Loucy (cell line): ENCODE measurements around the gene MT1B.

ENCODE experiments used
- H2AFZ ChIP-seq: fragments of 200-600 bp; sonication (generic); 2 replicates; pipeline ENCODE4 v1.6.0; 2016; ENCODE audit warnings: antibody characterized with exemption, mild to moderate bottlenecking, low read length, moderate library complexity
- H3F3A ChIP-seq: fragments of 200-600 bp; 2 replicates; pipeline ENCODE4 v1.6.0; 2016; ENCODE audit warnings: antibody characterized with exemption, low read depth, mild to moderate bottlenecking
- H3K27me3 ChIP-seq: fragments of 200-600 bp; sonication (generic); 2 replicates; pipeline ENCODE4 v1.6.1; 2014; ENCODE audit warnings: low read length, mild to moderate bottlenecking; ENCODE audit not compliant: insufficient read depth, poor library complexity, severe bottlenecking
- H3K36me3 ChIP-seq: fragments of 200-600 bp; sonication (generic); 2 replicates; pipeline ENCODE4 v1.6.1; 2016; ENCODE audit warnings: low read length; ENCODE audit not compliant: insufficient read depth
- H3K4me1 ChIP-seq: fragments of 200-600 bp; sonication (generic); 2 replicates; pipeline ENCODE4 v1.5.1; 2014; ENCODE audit warnings: low read length, mild to moderate bottlenecking; ENCODE audit not compliant: insufficient read depth, poor library complexity, severe bottlenecking
- H3K4me2 ChIP-seq: fragments of 200-600 bp; sonication (generic); 2 replicates; pipeline ENCODE4 v1.6.0; 2014; ENCODE audit warnings: antibody characterized with exemption, low read length, low read depth, mild to moderate bottlenecking; ENCODE audit not compliant: poor library complexity, severe bottlenecking
- H3K4me3 ChIP-seq: fragments of 200-600 bp; sonication (generic); 2 replicates; pipeline ENCODE4 v1.5.1; 2014; ENCODE audit warnings: low read length, mild to moderate bottlenecking, mixed read lengths; ENCODE audit not compliant: poor library complexity, severe bottlenecking
- H3K79me2 ChIP-seq: fragments of 200-600 bp; sonication (generic); 2 replicates; pipeline ENCODE4 v1.6.1; 2014; ENCODE audit warnings: low read length; ENCODE audit not compliant: insufficient read depth
- H3K9ac ChIP-seq: fragments of 200-600 bp; sonication (generic); 2 replicates; pipeline ENCODE4 v1.6.0; 2014; ENCODE audit warnings: mild to moderate bottlenecking, low read depth, low read length, moderate library complexity; ENCODE audit not compliant: poor library complexity, severe bottlenecking
- H3K9me2 ChIP-seq: fragments of 200-600 bp; sonication (generic); replicated peaks from 2 replicates; pipeline ENCODE4 v1.6.1; 2016; ENCODE audit warnings: low read depth, low read length, mixed read lengths
- H3K9me3 ChIP-seq: fragments of 200-600 bp; sonication (generic); 2 replicates; pipeline ENCODE4 v1.6.1; 2014; ENCODE audit warnings: mild to moderate bottlenecking, antibody characterized with exemption, low read length, low read depth; ENCODE audit not compliant: insufficient read depth
- H4K20me1 ChIP-seq: fragments of 200-600 bp; sonication (generic); 2 replicates; pipeline ENCODE4 v1.6.0; 2014; ENCODE audit warnings: antibody characterized with exemption, low read length, mild to moderate bottlenecking; ENCODE audit not compliant: insufficient read depth, poor library complexity, severe bottlenecking
- EZH2phosphoT487 ChIP-seq: fragments of 200-600 bp; IDR thresholded peaks from 2 replicates; pipeline ENCODE4 v1.6.1; 2018; ENCODE audit warnings: antibody characterized with exemption, mild to moderate bottlenecking, moderate library complexity, borderline replicate concordance
- TF ChIP-seq, protein P1 (sequence below): fragments of 200-600 bp; sonication (generic); conservative IDR thresholded peaks from 2 replicates; pipeline ENCODE4 v1.5.1; 2014; ENCODE audit warnings: mild to moderate bottlenecking, antibody characterized with exemption, low read length

MT1B gene

DNA sequence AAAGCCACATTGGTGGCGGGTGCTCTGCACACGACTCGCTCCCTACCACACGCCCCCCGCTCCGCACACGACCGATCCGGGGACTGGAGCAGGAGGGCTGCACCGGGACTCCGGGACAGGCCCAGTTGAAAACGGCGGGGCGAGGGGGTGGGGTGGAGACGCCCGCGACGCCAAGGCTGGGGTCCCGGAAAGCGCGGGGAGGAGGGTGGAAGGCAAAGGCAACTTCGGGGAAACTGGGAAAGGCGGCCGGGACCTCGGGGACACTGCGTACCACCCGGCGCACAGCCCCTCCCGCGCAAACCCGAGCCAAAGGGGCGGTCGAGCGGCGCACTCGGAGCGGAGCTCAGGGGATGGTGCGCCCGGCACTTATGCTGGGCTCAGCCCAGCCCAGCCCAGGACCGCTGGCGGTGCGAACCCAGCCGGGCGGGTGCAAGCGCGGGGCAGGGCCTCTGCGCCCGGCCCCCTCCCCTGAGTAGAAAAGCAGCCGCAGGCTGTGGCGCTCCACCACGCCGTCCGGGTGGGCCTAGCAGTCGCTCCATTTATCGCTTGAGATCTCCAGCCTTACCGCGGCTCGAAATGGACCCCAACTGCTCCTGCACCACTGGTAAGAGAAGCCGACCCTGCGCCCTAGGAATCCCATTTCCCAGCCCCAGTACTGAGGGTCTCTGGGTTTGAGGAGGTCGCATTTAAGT lies 19.4 kb upstream of the MT1B start, which contains the start of gene MT1M:
TSS of gene MT1M (plus strand) at position 504 of the 692 bp plus-strand sequence. CDS start at position 577, 73 bp downstream.
- no peaks in the 10 kb centered on the region for H3K79me2 ChIP-seq
- H2AFZ ChIP-seq, result no peak within 1 kb of the TSS

DNA sequence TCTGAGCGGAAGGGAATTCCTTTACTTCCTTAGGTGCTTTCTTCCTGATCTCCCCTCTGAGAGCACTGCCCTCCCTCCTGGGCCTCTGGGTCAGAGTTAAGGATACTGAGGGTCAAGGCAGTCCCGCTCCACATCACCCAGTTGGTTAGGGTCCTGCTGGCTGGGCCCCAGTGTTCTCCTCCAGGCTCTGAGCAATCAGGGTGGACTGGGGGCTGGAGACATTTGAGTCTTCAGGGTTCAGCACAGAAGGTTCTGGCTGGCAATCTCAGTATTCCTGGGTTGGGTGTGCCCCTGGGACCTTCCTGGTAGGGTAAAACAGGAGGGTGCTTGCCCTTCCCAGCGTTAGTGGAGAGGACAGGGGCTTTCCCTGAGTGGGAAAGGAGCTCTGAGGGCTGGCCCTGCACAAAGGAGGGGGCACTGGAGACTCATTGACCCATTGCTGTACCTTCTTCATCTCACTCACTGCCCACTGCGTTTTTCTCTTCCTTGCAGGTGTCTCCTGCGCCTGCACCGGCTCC lies 18.8 kb upstream of the MT1B start:
- Histone ChIP-seq H3K4me2 (no peak overlapping the region), H3F3A (no peaks in the 10 kb centered on the region), H3K27me3 (no peaks in the 10 kb centered on the region), H3K9me3 (no peaks in the 10 kb centered on the region), H3K9ac (no peak overlapping the region), H3K4me1 (no peaks in the 10 kb centered on the region), H3K36me3 (no peaks in the 10 kb centered on the region), H3K79me2 (no peaks in the 10 kb centered on the region), H3K4me3 (no peak overlapping the region), H4K20me1 (no peaks in the 10 kb centered on the region), H3K9me2 (no peaks in the 10 kb centered on the region), H2AFZ (no peak overlapping the region)
- TF ChIP-seq, protein P1, sequence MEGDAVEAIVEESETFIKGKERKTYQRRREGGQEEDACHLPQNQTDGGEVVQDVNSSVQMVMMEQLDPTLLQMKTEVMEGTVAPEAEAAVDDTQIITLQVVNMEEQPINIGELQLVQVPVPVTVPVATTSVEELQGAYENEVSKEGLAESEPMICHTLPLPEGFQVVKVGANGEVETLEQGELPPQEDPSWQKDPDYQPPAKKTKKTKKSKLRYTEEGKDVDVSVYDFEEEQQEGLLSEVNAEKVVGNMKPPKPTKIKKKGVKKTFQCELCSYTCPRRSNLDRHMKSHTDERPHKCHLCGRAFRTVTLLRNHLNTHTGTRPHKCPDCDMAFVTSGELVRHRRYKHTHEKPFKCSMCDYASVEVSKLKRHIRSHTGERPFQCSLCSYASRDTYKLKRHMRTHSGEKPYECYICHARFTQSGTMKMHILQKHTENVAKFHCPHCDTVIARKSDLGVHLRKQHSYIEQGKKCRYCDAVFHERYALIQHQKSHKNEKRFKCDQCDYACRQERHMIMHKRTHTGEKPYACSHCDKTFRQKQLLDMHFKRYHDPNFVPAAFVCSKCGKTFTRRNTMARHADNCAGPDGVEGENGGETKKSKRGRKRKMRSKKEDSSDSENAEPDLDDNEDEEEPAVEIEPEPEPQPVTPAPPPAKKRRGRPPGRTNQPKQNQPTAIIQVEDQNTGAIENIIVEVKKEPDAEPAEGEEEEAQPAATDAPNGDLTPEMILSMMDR, result no peak
- TF ChIP-seq EZH2phosphoT487, result no peak

More for the DNA sequence above, 19.4 kb upstream of the MT1B start, which contains the start of gene MT1M:
- Histone ChIP-seq H3F3A (no peaks in the 10 kb centered on the region), H3K4me1 (no peaks in the 10 kb centered on the region), H3K9me3 (no peaks in the 10 kb centered on the region), H3K4me2 (no peak within 1 kb of the TSS), H3K27me3 (no peaks in the 10 kb centered on the region), H3K9ac (no peak within 1 kb of the TSS), H3K9me2 (no peaks in the 10 kb centered on the region), H3K4me3 (no peak within 1 kb of the TSS), H3K36me3 (no peaks in the 10 kb centered on the region), H4K20me1 (no peaks in the 10 kb centered on the region)
- no peak for TF ChIP-seq EZH2phosphoT487
- TF ChIP-seq, protein P1, result no peak

DNA sequence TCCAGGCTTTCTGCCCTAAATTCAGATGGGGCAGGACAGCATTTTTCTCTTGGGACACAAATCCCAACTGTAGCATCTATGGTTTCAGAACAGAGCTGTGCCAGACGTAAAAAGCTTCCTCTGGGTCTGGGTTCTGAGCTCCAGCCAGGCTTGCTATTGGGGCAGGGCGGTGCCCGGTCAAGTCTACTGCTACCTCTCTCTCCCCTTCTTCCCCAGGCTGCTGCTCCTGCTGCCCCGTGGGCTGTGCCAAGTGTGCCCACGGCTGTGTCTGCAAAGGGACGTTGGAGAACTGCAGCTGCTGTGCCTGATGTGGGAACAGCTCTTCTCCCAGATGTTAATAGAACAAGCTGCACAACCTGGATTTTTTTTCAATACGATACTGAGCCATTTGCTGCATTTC lies 18.2 kb upstream of the MT1B start:
- no peaks in the 10 kb centered on the region for H3F3A ChIP-seq
- no peak overlapping the region for H3K4me2 ChIP-seq
- H4K20me1 ChIP-seq, result no peaks in the 10 kb centered on the region
- H3K79me2 ChIP-seq, result no peaks in the 10 kb centered on the region
- H3K36me3 ChIP-seq, result no peaks in the 10 kb centered on the region
- TF ChIP-seq, protein P1, result no peak
- no peak for TF ChIP-seq EZH2phosphoT487
- no peak overlapping the region for H3K9ac ChIP-seq
- H3K9me3 ChIP-seq, result no peaks in the 10 kb centered on the region
- no peak overlapping the region for H2AFZ ChIP-seq
- no peaks in the 10 kb centered on the region for H3K9me2 ChIP-seq
- no peaks in the 10 kb centered on the region for H3K4me1 ChIP-seq
- H3K4me3 ChIP-seq, result no peak overlapping the region
- no peaks in the 10 kb centered on the region for H3K27me3 ChIP-seq
